GM21360 (cell line): ENCODE results near the gene TP63.
A peak's percentile ranks its signal among the peaks of the same experiment; 100 is the strongest.
"Not testable (repeated sequence)": the region's sequence is repeated elsewhere in the genome, so short reads cannot be mapped to it uniquely, and the experiment has no call there.

ENCODE experiments used
- ATAC-seq: cut with Tn5 transposase; IDR thresholded peaks from one replicate; pipeline ENCODE4 v1.9.1; 2021; ENCODE audit warnings: mild to moderate bottlenecking, moderate library complexity; ENCODE audit not compliant: unreplicated experiment

Gene TP63

GRCh38 chr3:189631373-189631408 is at the start of gene TP63:
TSS of gene TP63 (plus strand) at chr3:189631389. CDS start at chr3:189631516, 127 bp downstream.
- no peak for ATAC-seq

GRCh38 chr3:189582179-189582578 is 49.0 kb upstream of the TP63 start:
- no peak for ATAC-seq

GRCh38 chr3:189584645-189585044 is 46.5 kb upstream of the TP63 start:
- ATAC-seq = no peak

- ATAC-seq = peak; percentile 95
These were observed 44.1 kb upstream of the TP63 start for GRCh38 chr3:189586941-189587663.

- no peak for ATAC-seq
These were observed 43.5 kb upstream of the TP63 start for GRCh38 chr3:189587664-189588040.

- ATAC-seq = no peak
These were observed 43.1 kb upstream of the TP63 start for GRCh38 chr3:189588070-189588469.

- ATAC-seq = no peak
These were observed 42.6 kb upstream of the TP63 start for GRCh38 chr3:189588475-189589178.

GRCh38 chr3:189589179-189589569 is 42.0 kb upstream of the TP63 start:
- no peak for ATAC-seq

- no peak for ATAC-seq
These were observed 41.0 kb upstream of the TP63 start for GRCh38 chr3:189590223-189590622.

GRCh38 chr3:189593581-189593980 is 37.6 kb upstream of the TP63 start:
- no peak for ATAC-seq

- ATAC-seq = not testable (repeated sequence)
These were observed 34.9 kb upstream of the TP63 start for GRCh38 chr3:189596078-189596979.

- no peak for ATAC-seq
These were observed 33.3 kb upstream of the TP63 start for GRCh38 chr3:189597918-189598317.

GRCh38 chr3:189598530-189599225 is 32.5 kb upstream of the TP63 start:
- ATAC-seq = no peak

GRCh38 chr3:189602471-189602870 is 28.7 kb upstream of the TP63 start:
- no peak for ATAC-seq

GRCh38 chr3:189605717-189606116 is 25.5 kb upstream of the TP63 start:
- ATAC-seq = no peak

- no peak for ATAC-seq
These were observed 24.4 kb upstream of the TP63 start for GRCh38 chr3:189606774-189607173.

- not testable (repeated sequence) for ATAC-seq
These were observed 18.5 kb upstream of the TP63 start for GRCh38 chr3:189612641-189613040.

- no peak for ATAC-seq
These were observed 18.1 kb upstream of the TP63 start for GRCh38 chr3:189613122-189613521.

- ATAC-seq = no peak
These were observed 9.1 kb upstream of the TP63 start for GRCh38 chr3:189621948-189622603.

GRCh38 chr3:189622629-189623028 is 8.6 kb upstream of the TP63 start:
- no peak for ATAC-seq

GRCh38 chr3:189624130-189624529 is 7.1 kb upstream of the TP63 start:
- ATAC-seq = no peak
